ENCODE data around the gene FBXL5.

FBXL5 gene

GRCh38 chr4:15557786-15558550, 97.2 kb downstream of the FBXL5 start:
- H3K9ac ChIP-seq (ENCODE audit: low read length in 5 of 5): no peak overlapping the region
- H3K36me3 ChIP-seq (ENCODE audit: control insufficient read depth in 5 of 5, insufficient read depth in 5 of 5, low read length in 5 of 5): peaks cover 10 to 45% (median 43%) of the 10 kb centered on the region in 5 donors
- no peaks in the 10 kb centered on the region for H3K27me3 ChIP-seq (ENCODE audit: control insufficient read depth in 5 of 5, insufficient read depth in 4 of 5, low read length in 5 of 5)
- no peak overlapping the region for H3K4me3 ChIP-seq (ENCODE audit: low read depth in 1 of 5, low read length in 5 of 5)
- no peak overlapping the region for H3K27ac ChIP-seq (ENCODE audit: low read depth, low read length)
- H3K4me1 ChIP-seq (ENCODE audit: control insufficient read depth in 5 of 5, insufficient read depth in 5 of 5, low read length in 5 of 5): no peaks in the 10 kb centered on the region
- H3K9me3 ChIP-seq (ENCODE audit: control insufficient read depth in 5 of 5, low read length in 5 of 5): no peaks in the 10 kb centered on the region

- Histone ChIP-seq H3K36me3 (ENCODE audit: control insufficient read depth in 5 of 5, insufficient read depth in 5 of 5, low read length in 5 of 5) (peaks cover 10 to 41% (median 39%) of the 10 kb centered on the region in 5 donors), H3K9ac (ENCODE audit: low read length in 5 of 5) (no peak overlapping the region), H3K4me1 (ENCODE audit: control insufficient read depth in 5 of 5, insufficient read depth in 5 of 5, low read length in 5 of 5) (peaks cover 0 to 8% (median 6%) of the 10 kb centered on the region in 5 donors)
Measured at GRCh38 chr4:15556511-15557092, 98.6 kb downstream of the FBXL5 start.

More at GRCh38 chr4:15556511-15557092, 98.6 kb downstream of the FBXL5 start:
- no peaks in the 10 kb centered on the region for H3K27me3 ChIP-seq (ENCODE audit: control insufficient read depth in 5 of 5, insufficient read depth in 4 of 5, low read length in 5 of 5)
- no peak overlapping the region for H3K4me3 ChIP-seq (ENCODE audit: low read depth in 1 of 5, low read length in 5 of 5)
- no peaks in the 10 kb centered on the region for H3K9me3 ChIP-seq (ENCODE audit: control insufficient read depth in 5 of 5, low read length in 5 of 5)
- H3K27ac ChIP-seq (ENCODE audit: low read depth, low read length): no peak overlapping the region
